ENCODE data around the gene FAM53C. TPM values are rescaled to one million over a fixed set of nuclear protein-coding genes. Genes with fewer than 3 reads are reported as not detected.
A peak's percentile ranks its signal among the peaks of the same experiment; 100 is the strongest.

The FAM53C gene
- total and polyA plus RNA-seq, 10 of the 15 experiments (the other 5 are each of a cell fraction or from before 2014, with no cell fraction given): 8.0 to 31.3 (median 24.0) TPM

DNA sequence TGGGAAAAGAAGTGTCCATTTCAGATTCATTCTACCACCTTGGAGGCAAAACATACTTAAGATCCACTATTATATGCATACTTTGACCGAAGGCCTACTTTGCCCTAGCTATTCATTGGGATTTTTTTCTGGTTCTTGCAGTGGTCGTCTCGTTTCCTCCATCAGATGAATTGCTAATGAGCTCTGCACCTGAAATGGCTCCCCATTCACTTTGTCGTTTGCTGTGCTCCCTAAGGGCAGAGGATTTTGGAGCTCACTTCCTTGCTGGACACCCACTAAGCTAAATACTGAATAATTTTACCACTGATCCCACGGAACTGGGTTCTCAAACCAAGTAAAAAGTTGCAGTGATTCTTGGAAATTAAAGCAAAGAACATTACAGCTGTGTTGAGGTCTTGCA is 16.3 kb downstream of the FAM53C start:
- peak overlapping the region; percentile 99 for H3K4me3 ChIP-seq
- peaks cover 3% of the 10 kb centered on the region for H3K4me1 ChIP-seq (ENCODE audit: control insufficient read depth, insufficient read depth, low read length)
- intact Hi-C loops (cut with micrococcal nuclease; ENCODE audit: unreplicated experiment): loop anchor here (10.0 kb wide), 1 partner anchor 320 kb away; the partner anchor contains the start of gene FAM13B
- FAIRE-seq: no peak
- no peak overlapping the region for H2AFZ ChIP-seq (ENCODE audit: control insufficient read depth, low read depth, low read length)
- in situ Hi-C loops (cut with MboI): no loop called here
- TF ChIP-seq YY1 (IDR thresholded peaks at IDR 0.05; ENCODE audit: low read depth, low read length) (peak; percentile 43; the same call in 1 of the 2 replicates), BACH1 (IDR thresholded peaks at IDR 0.05; ENCODE audit: borderline replicate concordance) (0 out of 2 replicates have a peak, but pooled peaks have one; percentile 23)
- TF ChIP-seq, protein P1, sequence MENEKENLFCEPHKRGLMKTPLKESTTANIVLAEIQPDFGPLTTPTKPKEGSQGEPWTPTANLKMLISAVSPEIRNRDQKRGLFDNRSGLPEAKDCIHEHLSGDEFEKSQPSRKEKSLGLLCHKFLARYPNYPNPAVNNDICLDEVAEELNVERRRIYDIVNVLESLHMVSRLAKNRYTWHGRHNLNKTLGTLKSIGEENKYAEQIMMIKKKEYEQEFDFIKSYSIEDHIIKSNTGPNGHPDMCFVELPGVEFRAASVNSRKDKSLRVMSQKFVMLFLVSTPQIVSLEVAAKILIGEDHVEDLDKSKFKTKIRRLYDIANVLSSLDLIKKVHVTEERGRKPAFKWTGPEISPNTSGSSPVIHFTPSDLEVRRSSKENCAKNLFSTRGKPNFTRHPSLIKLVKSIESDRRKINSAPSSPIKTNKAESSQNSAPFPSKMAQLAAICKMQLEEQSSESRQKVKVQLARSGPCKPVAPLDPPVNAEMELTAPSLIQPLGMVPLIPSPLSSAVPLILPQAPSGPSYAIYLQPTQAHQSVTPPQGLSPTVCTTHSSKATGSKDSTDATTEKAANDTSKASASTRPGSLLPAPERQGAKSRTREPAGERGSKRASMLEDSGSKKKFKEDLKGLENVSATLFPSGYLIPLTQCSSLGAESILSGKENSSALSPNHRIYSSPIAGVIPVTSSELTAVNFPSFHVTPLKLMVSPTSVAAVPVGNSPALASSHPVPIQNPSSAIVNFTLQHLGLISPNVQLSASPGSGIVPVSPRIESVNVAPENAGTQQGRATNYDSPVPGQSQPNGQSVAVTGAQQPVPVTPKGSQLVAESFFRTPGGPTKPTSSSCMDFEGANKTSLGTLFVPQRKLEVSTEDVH (IDR thresholded peaks at IDR 0.05; ENCODE audit: low read depth, partially characterized antibody): no peak
- H3K79me2 ChIP-seq (ENCODE audit: control insufficient read depth, insufficient read depth, low read length): peaks cover 53% of the 10 kb centered on the region
- no peaks in the 10 kb centered on the region for H3K9me3 ChIP-seq (replicated peaks; ENCODE audit: control insufficient read depth, insufficient read depth, low read length)
- CTCF ChIA-PET: interaction anchor here (0.6 to 7.7 kb wide), 18 partner anchors 7 to 419 kb away, joined by 3 to 266 read pairs (median 8); partner anchors contain the start of genes BRD8, CDC23, CDC25C and EGR1
- peak overlapping the region; percentile 96 for H3K9ac ChIP-seq (ENCODE audit: control insufficient read depth, insufficient read depth, low read length)
- no TSS peak for BruUV-seq (replicated peaks)
- H3K27me3 ChIP-seq (replicated peaks in 1 of 2; ENCODE audit: control insufficient read depth in 2 of 2, insufficient read depth in 2 of 2, low read length in 1 of 2): no peaks in the 10 kb centered on the region
- H3K36me3 ChIP-seq (ENCODE audit: control insufficient read depth in 2 of 2, insufficient read depth in 2 of 2, low read length in 1 of 2): peaks cover 0 to 4% of the 10 kb centered on the region in 2 experiments; a peak in 1 of 4 replicates
- H3K4me2 ChIP-seq (ENCODE audit: control insufficient read depth, insufficient read depth): peak overlapping the region; percentile 90
- SMC1A ChIA-PET (ENCODE audit: uncharacterized antibody, unreplicated experiment): interaction anchor here (0.6 to 6.5 kb wide), 14 partner anchors 14 to 609 kb away, joined by 3 to 102 read pairs (median 5); partner anchors contain the start of genes BRD8, CDC23, CDC25C and FAM53C
- RAD21 ChIA-PET (ENCODE audit: unreplicated experiment): interaction anchor here (0.9 to 4.0 kb wide), 7 partner anchors 15 to 221 kb away, joined by 3 to 22 read pairs (median 14); partner anchors contain the start of genes BRD8, CDC25C, FAM53C and HSPA9
- WGBS (ENCODE audit: insufficient coverage, insufficient replicate concordance, low lambda C conversion rate, missing lambda C conversion rate): 18% methylated on average over 5 of the region's 5 CpGs
- no peak for DNase-seq (ENCODE audit: low read depth, low spot score)
- H4K20me1 ChIP-seq (ENCODE audit: control insufficient read depth, insufficient read depth): no peaks in the 10 kb centered on the region
- peak overlapping the region; percentile 93 for H3K27ac ChIP-seq (ENCODE audit: control insufficient read depth, insufficient read depth)
- POLR2A ChIA-PET: interaction anchor here (0.5 to 8.9 kb wide), 6 partner anchors 14 to 189 kb away, joined by 3 to 143 read pairs (median 11); partner anchors contain the start of genes CDC25C, ETF1 and FAM53C
- no peak for ATAC-seq

Measured in GM12878 (cell line).